Measurements from ENCODE around the gene PRUNE1. TPM values are rescaled to one million over a fixed set of nuclear protein-coding genes. Genes with fewer than 3 reads are reported as not detected.

Gene PRUNE1
- total RNA-seq, 2 donors from 2014 or later = 33.1 to 36.6 TPM

- no peak for ATAC-seq
- intact Hi-C loops (cut with DNase I) = loop anchor here in 1 of 2 donors (10.0 kb wide), 1 partner anchor 55 kb away; the partner anchor contains the start of gene CDC42SE1
These were observed 8.3 kb upstream of the PRUNE1 start for GRCh38 chr1:150999926-151000325.

GRCh38 chr1:151000408-151000807, 7.8 kb upstream of the PRUNE1 start:
- DNase-seq (no peak), ATAC-seq (no peak)
- intact Hi-C loops (cut with DNase I) = loop anchor here in 1 of 2 donors (10.0 kb wide), 1 partner anchor 54 kb away; the partner anchor contains the start of gene CDC42SE1

More at GRCh38 chr1:150999926-151000325, 8.3 kb upstream of the PRUNE1 start:
- no peak for DNase-seq

DNA sequence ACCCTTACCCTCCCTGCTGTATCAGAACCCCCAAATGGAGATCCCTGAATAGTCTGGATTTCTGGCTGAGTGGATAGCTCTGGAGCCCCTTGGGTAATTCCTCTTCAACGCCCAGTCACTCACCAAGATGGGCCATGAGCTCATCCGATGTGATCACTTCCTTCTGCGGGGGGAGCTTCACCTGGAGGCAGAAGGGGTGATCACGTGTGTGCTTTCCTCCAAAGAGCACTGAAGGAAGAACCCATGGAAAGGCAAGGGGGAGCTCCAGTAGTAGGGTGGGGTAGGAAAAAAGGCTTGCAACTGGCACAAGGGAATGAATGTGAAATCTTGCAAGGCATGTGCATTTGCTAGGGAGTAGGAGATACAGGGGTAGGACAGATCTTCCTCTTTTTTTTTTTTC, 6.6 kb upstream of the PRUNE1 start:
- ATAC-seq (no peak), DNase-seq (no peak)
- intact Hi-C loops (cut with DNase I) = loop anchor here (2.0 to 10.0 kb wide), 2 partner anchors 21 to 53 kb away; partner anchors contain the start of gene CDC42SE1 (in 1 of the 2)

DNA sequence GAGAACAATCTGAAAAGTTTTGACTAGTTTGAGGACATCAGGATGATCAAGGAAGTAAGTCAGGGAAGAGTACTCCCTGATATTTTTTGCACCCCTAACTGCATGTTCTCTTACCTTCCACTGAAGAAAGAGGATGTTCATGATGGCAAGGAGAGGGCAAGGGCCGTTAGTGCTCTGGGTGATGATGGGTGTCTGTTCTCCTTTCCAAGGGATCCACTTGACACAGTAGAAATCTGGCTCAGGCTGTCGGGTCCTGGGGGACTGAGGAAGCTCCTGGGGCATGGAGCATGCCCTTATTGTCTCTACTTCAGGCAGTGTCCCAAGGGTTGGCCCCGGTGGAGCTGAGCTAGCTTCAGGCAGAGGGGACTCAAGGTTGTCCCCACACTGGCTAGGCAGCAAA, 6.2 kb upstream of the PRUNE1 start:
- DNase-seq = no peak
- no peak for ATAC-seq
- intact Hi-C loops (cut with DNase I) = loop anchor here (2.0 to 10.0 kb wide), 2 partner anchors 21 to 53 kb away; partner anchors contain the start of gene CDC42SE1 (in 1 of the 2)

DNA sequence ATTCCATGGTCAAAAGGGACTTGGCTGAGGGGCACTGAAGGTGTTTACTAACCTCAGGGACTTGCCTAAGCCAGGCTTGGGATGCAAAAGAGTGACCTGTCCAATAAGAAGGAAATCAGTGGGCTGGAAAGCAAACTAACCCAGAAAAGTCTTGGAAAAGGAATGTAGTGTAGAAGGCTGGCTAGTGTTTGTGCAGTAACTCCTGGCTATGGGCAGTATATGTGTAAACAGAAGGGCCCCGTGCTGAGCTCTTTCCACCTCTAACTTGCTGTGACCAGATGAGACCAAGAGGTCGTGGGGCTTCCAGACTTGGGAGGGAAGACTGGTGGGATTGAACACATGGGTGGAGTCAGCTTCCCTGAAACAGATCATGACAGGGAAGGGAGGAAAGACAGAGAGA, 5.6 kb upstream of the PRUNE1 start:
- DNase-seq = no peak
- intact Hi-C loops (cut with DNase I) = loop anchor here (2.0 to 10.0 kb wide), 2 partner anchors 22 to 52 kb away; partner anchors contain the start of gene CDC42SE1 (in 1 of the 2)
- no peak for ATAC-seq

DNA sequence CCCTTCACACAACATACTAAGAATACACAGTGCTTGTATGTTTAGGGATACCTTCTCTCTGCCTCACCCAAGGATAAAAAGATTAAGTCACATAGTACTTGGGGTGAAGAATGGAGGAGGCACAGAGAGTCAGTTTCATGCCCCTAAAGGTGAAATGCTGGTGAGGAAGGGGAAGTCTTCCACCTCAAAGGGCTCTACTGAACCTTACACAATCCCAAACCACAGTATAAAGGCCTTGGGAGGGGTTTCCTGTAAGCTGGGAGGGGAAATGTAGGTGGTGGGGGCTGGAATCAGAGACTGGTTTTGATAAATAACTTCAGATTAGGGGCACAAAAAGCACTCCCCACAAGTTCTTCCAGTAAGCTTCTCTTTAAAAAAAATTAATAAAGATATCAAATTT, 5.1 kb upstream of the PRUNE1 start:
- no peak for ATAC-seq
- no peak for DNase-seq
- intact Hi-C loops (cut with DNase I) = loop anchor here (2.0 to 10.0 kb wide), 2 partner anchors 22 to 52 kb away; partner anchors contain the start of gene CDC42SE1 (in 1 of the 2)

DNA sequence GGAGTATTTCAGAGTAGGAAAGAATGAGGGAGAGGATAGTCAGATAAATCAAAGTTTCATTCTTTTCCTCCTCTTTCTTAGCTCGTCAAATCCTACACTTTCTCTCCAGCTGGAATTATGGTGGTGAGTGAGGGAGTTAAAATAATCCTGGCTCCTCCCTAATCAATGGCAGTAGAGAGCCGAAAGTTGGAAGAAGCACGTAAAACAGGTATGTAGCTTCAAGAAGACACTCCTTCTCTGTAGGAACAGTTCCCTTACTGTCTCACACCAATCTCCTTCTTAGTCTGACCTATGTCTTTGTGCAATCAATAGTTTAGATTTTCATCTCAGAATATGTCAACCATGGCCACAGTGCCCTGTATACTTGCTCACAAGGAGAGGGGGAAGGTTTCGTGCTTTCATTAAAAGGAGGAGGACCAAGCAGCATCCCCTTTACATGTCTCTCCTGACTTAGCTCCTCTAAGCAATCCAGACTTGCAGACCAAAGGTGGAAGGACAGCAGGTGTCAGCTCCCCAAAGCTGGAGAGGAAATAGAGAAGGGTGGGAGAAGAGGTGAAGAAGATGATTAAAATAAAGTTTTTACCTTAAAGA, 2.4 kb upstream of the PRUNE1 start:
- ATAC-seq = no peak
- intact Hi-C loops (cut with DNase I) = loop anchor here in 1 of 2 donors (10.0 kb wide), 1 partner anchor 49 kb away; the partner anchor contains the start of gene CDC42SE1
- no peak for DNase-seq

DNA sequence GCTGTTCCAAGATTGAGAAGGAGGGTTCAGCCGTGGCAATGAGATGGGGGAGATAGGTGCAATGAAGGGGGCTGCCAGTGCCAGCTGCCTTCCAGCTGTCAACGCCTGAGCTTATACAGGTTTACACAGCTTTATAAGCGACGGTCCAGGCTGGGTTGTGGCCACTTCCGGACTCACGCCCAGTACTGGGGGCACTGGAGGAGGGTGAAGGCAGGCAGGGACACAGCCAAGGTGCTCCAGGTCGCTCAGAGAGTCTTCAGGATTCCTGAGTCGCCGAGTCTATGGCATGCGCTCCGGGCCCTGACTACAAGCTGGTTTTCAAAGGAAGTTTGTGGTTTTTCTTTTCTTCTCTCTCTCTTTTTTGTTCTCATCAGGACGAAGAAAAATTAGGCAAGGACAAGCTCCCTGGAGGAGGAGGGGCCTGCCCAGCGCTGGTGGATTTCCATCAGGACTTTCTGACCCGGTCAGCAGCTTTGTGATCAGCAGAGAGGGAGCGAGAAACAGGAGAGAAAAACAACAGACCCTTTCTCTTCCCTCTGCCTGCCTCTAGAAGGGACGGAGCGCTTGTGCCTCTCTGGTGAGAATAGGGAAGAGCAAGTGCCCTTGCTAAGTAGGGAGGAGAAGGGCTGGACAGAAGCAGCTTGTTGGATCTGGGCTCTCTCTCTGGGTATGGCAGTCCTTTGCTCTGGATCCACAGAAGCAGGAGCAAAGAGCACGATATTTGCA, 1.8 kb upstream of the PRUNE1 start, which contains the start of gene MINDY1:
MINDY1 (minus strand) TSS at position 576 of the 726 bp plus-strand sequence. CDS start 4,285 bp downstream, outside the sequence.
- ATAC-seq (peak; percentile 79 to 82), DNase-seq (peak; percentile 72)
- intact Hi-C loops (cut with DNase I) = loop anchor here in 1 of 2 donors (10.0 kb wide), 1 partner anchor 48 kb away; the partner anchor contains the start of gene CDC42SE1

DNA sequence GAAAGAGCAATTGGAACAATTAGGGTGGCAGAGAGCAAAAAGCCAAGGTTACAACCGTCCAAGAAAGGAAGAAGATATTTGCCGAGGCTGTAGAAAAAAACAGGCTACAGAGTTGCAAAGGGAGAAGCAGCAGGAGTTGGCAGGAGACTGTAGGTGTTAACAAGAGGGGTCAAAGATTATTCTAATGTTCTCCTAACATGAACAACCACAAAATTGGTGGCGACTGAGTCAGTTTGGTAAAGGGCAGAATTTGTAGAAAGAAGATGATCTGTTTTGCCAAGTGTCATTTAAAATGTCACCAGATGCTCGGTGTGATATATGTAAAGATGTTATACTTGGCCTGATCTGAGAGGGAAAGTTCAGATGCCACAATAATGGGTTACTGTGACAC, 401 bp upstream of the PRUNE1 start:
- intact Hi-C loops (cut with DNase I) = loop anchor here in 1 of 2 donors (10.0 kb wide), 1 partner anchor 47 kb away; the partner anchor contains the start of gene CDC42SE1

GRCh38 chr1:151009206-151009587, 948 bp downstream of the PRUNE1 start:
- no peak for DNase-seq
- intact Hi-C loops (cut with DNase I) = loop anchor here in 1 of 2 donors (10.0 kb wide), 1 partner anchor 46 kb away; the partner anchor contains the start of gene CDC42SE1
- ATAC-seq = no peak

More for the DNA sequence above, 401 bp upstream of the PRUNE1 start:
- no peak for DNase-seq
- ATAC-seq = no peak

DNA sequence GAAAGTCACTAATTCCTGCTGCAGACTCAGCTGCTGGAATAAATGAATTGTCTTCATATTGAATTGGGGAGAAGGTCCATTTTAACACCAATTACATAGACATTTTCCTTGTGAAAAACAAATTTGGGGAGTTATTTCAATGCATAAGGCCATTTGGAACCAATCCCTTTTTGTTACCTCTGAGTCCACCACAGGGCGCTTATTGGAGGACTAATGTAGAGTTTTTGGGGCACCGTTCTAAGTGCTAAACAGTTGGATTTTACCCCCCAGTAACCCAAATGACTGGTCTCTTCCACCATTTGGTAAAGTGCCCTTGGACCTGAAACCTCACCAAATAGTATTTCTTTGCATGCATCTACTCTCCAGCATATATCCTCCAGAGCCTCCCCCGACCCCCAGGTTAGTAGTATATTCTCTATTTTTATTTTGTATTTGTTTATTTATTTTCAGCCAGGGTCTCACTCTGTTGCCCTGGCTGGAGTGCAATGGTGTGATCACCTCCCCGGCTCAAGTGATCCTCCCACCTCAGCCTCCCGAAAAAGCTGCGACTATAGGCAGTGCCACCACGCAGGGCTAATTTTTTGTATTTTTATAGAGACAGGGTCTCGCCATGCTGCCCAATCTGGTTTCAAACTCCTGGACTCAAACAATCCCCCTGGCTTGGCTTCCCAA, 1.6 kb downstream of the PRUNE1 start:
- DNase-seq (no peak), ATAC-seq (no peak)
- intact Hi-C loops (cut with DNase I) = loop anchor here in 1 of 2 donors (10.0 kb wide), 1 partner anchor 45 kb away; the partner anchor contains the start of gene CDC42SE1

GRCh38 chr1:151010346-151010726, 2.1 kb downstream of the PRUNE1 start:
- ATAC-seq = no peak
- intact Hi-C loops (cut with DNase I) = no loop called here
- DNase-seq = no peak

GRCh38 chr1:151011154-151011850, 3.1 kb downstream of the PRUNE1 start:
- ATAC-seq (no peak), DNase-seq (no peak)
- intact Hi-C loops (cut with DNase I) = no loop called here

DNA sequence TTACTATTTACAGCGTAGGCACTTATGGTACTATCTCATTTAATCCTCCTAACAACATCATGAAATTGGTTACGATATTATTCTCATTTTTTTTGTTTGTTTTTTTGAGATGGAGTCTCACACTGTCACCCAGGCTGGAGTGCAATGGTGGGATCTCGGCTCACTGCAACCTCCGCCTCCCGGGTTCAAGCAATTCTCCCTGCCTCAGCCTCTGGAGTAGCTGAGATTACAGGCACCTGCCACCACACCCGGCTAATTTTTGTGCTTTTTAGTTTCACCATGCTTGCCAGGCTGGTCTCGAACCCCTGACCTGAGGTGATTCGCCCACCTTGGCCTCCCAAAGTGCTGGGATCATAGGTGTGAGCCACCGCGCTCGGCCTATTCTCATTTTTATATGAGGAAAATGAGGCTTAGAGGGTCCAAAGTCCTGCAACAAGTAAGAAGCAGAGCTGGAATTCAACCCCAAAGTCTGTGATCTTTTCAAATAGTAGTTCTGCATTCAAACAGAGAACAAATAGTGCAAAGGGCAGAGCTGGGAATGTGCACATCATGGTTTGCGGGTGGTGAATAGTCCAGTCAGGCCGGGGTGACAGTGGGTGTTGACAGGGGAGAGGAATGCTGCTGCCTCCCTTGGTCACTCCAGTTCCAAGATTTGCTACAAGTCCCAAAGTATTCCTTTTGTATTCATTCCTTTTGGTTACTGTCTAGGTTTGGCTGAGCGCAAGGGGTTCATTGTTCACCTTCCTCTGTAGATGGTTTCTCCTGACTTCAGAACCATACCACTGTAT, 4.6 kb downstream of the PRUNE1 start:
- intact Hi-C loops (cut with DNase I) = no loop called here
- ATAC-seq (peak; percentile 44 to 71), DNase-seq (peak; percentile 30)

- ATAC-seq = peak; percentile 76 to 85
- intact Hi-C loops (cut with DNase I) = no loop called here
- peak; percentile 56 for DNase-seq
These were observed 5.3 kb downstream of the PRUNE1 start for GRCh38 chr1:151013518-151013917.

DNA sequence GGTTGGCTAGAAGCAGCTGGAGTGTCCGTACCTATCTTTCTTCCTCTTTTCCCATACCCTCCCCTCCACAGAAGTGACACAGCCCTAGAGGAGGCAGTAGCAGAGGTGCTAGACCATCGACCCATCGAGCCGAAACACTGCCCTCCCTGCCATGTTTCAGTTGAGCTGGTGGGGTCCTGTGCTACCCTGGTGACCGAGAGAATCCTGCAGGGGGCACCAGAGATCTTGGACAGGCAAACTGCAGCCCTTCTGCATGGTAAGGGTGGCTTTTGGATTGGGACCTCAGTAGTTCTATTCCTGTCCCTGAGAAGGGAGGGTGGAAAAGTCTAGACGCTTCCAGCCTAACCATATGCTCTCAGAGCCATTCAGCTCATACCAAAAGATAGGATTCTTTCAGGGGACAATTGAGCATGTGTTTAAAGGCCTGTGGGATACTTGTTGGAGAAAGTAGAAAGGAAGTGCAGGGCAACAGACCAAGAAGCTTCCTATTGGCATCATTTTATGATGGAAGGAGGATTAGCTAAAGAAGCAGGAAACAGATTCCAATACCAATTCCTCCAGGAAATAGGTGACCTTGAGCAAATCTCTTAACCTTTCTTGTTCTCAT, 16.4 kb downstream of the PRUNE1 start:
- DNase-seq (peak; percentile 88), ATAC-seq (peak; percentile 91 to 93)
- intact Hi-C loops (cut with DNase I) = loop anchor here in 1 of 2 donors (2.0 to 5.0 kb wide), 2 partner anchors 46 to 133 kb away; partner anchors contain the start of genes GABPB2 and TNFAIP8L2

GRCh38 chr1:151026460-151026859, 18.2 kb downstream of the PRUNE1 start:
- no peak for DNase-seq
- ATAC-seq = no peak
- intact Hi-C loops (cut with DNase I) = loop anchor here in 1 of 2 donors (5.0 kb wide), 1 partner anchor 131 kb away; the partner anchor contains the start of gene TNFAIP8L2

Data from left cardiac atrium (tissue), 4 donors.